ENCODE results near the gene COA1. TPM values are rescaled to one million over a fixed set of nuclear protein-coding genes. Genes with fewer than 3 reads are reported as not detected.
"Not testable (repeated sequence)": the region's sequence is repeated elsewhere in the genome, so short reads cannot be mapped to it uniquely, and the experiment has no call there.

COA1 gene
- total and polyA plus RNA-seq, 9 of the 15 experiments (the other 6 are each of a cell fraction or from before 2014, with no cell fraction given), result 98.9 to 463 (median 181) TPM

GRCh38 chr7:43673243-43673976, 55.9 kb downstream of the COA1 start:
- FAIRE-seq; in situ Hi-C loops (cut with MboI); CTCF ChIA-PET (ENCODE audit: low intra/inter-chr PET ratio); H3K27me3 ChIP-seq (ENCODE audit: control insufficient read depth in 2 of 2, insufficient read depth in 2 of 2, low read length in 2 of 2); POLR2A ChIA-PET; DNase-seq (ENCODE audit: extremely low read depth in 1 of 4, low spot score in 3 of 4); H3K9me3 ChIP-seq (replicated peaks; ENCODE audit: control insufficient read depth, insufficient read depth, low read depth, low read length); BruUV-seq (replicated peaks); ATAC-seq; H3K4me2 ChIP-seq (ENCODE audit: insufficient read depth, low read length); H2AFZ ChIP-seq (ENCODE audit: low read depth, low read length); H3K4me3 ChIP-seq; H4K20me1 ChIP-seq (replicated peaks; ENCODE audit: control insufficient read depth, insufficient read depth, low read length); H3K4me1 ChIP-seq (replicated peaks in 1 of 2; ENCODE audit: control insufficient read depth in 2 of 2, insufficient read depth in 2 of 2, low read length in 2 of 2); H3K9me1 ChIP-seq (ENCODE audit: control insufficient read depth, insufficient read depth, low read length); H3K27ac ChIP-seq (ENCODE audit: extremely low read depth, low read depth, low read length); H3K9ac ChIP-seq (ENCODE audit: insufficient read depth in 1 of 2, low read depth in 2 of 2, low read length in 2 of 2); H3K36me3 ChIP-seq (ENCODE audit: control insufficient read depth, insufficient read depth, low read length); intact Hi-C loops (cut with micrococcal nuclease): not testable (repeated sequence)
- TF ChIP-seq KDM1A (IDR thresholded peaks at IDR 0.05) (0 out of 4 replicates have a peak, but pooled peaks of 1 of the 2 experiments have one; percentile 12), AFF1 (IDR thresholded peaks at IDR 0.05; ENCODE audit: low read depth in 1 of 2, partially characterized antibody in 2 of 2) (peak in 1 of 2 experiments; percentile 91), ZNF146 (CRISPR knock-in tag; IDR thresholded peaks at IDR 0.05; ENCODE audit: unreplicated experiment) (peak; percentile 26)
- WGBS (ENCODE audit: insufficient coverage, low coverage, missing lambda C conversion rate), result 100% methylated on average over 5 of the region's 5 CpGs
- peaks cover 97% of the 10 kb centered on the region for H3K79me2 ChIP-seq (ENCODE audit: control insufficient read depth, insufficient read depth, low read length)
